ENCODE results near the gene ELAVL1.
A peak's percentile ranks its signal among the peaks of the same experiment; 100 is the strongest.

Gene ELAVL1

GRCh38 chr19:7924241-7924640 lies 81.2 kb downstream of the ELAVL1 start:
- DNase-seq: no peak

GRCh38 chr19:7923295-7924191 lies 81.9 kb downstream of the ELAVL1 start:
- DNase-seq: peak in 3 of 51 donors; percentile 21 to 68 (median 55)

GRCh38 chr19:7922836-7923195 lies 82.6 kb downstream of the ELAVL1 start:
- no peak for DNase-seq

- no peak for DNase-seq
Observed at GRCh38 chr19:7921967-7922835, 83.2 kb downstream of the ELAVL1 start.

- peak in 1 of 51 donors; percentile 43 for DNase-seq
Observed at GRCh38 chr19:7921302-7921966, 84.0 kb downstream of the ELAVL1 start.

- peak; percentile 78 to 100 (median 97) for DNase-seq
Observed at GRCh38 chr19:7920519-7921301, 84.7 kb downstream of the ELAVL1 start.

GRCh38 chr19:7919610-7920518 lies 85.6 kb downstream of the ELAVL1 start, which contains the start of gene SNAPC2:
Gene SNAPC2, plus strand, starts transcription at chr19:7920338. Its CDS starts 29 bp downstream, at chr19:7920367.
- peak; percentile 69 to 97 (median 90) for DNase-seq

- DNase-seq: no peak
Observed at GRCh38 chr19:7918615-7919421, 86.6 kb downstream of the ELAVL1 start.

- DNase-seq: peak in 1 of 51 donors; percentile 18
Observed at GRCh38 chr19:7918062-7918614, 87.3 kb downstream of the ELAVL1 start.

GRCh38 chr19:7917267-7918061 lies 88.0 kb downstream of the ELAVL1 start:
- peak in 13 of 51 donors; percentile 12 to 56 (median 38) for DNase-seq

GRCh38 chr19:7916955-7917266 lies 88.5 kb downstream of the ELAVL1 start:
- no peak for DNase-seq

GRCh38 chr19:7916103-7916954 lies 89.1 kb downstream of the ELAVL1 start:
- DNase-seq: peak in 3 of 51 donors; percentile 23 to 42 (median 30)

- DNase-seq: no peak
Observed at GRCh38 chr19:7915250-7916102, 90.0 kb downstream of the ELAVL1 start.

- DNase-seq: no peak
Observed at GRCh38 chr19:7914598-7915045, 90.8 kb downstream of the ELAVL1 start, which contains the start of gene TGFBR3L. Gene TGFBR3L, plus strand, starts transcription at chr19:7914830.

GRCh38 chr19:7914099-7914498 lies 91.3 kb downstream of the ELAVL1 start:
- DNase-seq: no peak

- no peak for DNase-seq
Observed at GRCh38 chr19:7913652-7914051, 91.8 kb downstream of the ELAVL1 start.
